Measurements from ENCODE around the gene FREM2. TPM values are rescaled to one million over a fixed set of nuclear protein-coding genes. Genes with fewer than 3 reads are reported as not detected.

Gene FREM2
- total RNA-seq, 1 donor from 2014 or later = 2.8 TPM

DNA sequence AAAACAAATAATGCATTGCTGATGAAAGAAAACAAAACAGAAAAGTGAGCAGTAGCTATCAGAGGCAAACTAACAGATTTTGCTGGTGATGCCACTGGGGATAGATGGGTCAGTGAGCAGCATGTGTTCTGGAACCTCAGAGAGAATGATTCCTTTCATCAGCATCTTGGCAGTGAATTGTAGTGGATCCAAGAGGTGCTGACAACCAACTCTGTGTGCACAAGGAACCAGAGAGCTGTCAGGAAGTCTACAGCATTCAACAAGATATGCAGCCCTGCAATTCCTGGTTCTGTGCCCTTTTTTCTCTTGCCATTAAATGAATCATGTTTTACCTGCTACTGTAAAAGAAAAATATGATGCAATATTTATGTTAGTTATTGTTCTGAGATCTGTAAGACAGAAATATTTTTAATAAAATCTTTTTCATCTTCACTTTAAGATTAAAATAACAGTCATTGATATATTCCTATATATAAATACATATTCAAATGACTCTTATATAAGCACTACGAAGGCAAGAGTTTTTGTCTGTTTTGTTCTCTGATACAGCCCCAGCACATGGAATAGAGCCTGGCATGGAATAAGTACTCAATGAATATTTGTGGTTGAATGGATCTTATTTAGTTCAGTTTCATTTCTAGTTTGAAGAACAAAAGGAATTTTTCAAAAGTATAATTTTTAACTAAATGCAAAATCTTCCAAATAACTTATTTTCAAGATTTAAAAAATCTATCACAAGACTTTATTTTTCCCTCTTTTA lies 80.8 kb downstream of the FREM2 start:
- no peak for FAIRE-seq
- no peak overlapping the region for H3K27ac Mint-ChIP-seq (ENCODE audit: unreplicated experiment)
- no peak for TF ChIP-seq EZH2 (IDR thresholded peaks at IDR 0.05; ENCODE audit: insufficient read depth, low read length)
- TF ChIP-seq, protein P1, sequence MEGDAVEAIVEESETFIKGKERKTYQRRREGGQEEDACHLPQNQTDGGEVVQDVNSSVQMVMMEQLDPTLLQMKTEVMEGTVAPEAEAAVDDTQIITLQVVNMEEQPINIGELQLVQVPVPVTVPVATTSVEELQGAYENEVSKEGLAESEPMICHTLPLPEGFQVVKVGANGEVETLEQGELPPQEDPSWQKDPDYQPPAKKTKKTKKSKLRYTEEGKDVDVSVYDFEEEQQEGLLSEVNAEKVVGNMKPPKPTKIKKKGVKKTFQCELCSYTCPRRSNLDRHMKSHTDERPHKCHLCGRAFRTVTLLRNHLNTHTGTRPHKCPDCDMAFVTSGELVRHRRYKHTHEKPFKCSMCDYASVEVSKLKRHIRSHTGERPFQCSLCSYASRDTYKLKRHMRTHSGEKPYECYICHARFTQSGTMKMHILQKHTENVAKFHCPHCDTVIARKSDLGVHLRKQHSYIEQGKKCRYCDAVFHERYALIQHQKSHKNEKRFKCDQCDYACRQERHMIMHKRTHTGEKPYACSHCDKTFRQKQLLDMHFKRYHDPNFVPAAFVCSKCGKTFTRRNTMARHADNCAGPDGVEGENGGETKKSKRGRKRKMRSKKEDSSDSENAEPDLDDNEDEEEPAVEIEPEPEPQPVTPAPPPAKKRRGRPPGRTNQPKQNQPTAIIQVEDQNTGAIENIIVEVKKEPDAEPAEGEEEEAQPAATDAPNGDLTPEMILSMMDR (IDR thresholded peaks at IDR 0.05; ENCODE audit: insufficient read depth, low read depth, low read length) = no peak

DNA sequence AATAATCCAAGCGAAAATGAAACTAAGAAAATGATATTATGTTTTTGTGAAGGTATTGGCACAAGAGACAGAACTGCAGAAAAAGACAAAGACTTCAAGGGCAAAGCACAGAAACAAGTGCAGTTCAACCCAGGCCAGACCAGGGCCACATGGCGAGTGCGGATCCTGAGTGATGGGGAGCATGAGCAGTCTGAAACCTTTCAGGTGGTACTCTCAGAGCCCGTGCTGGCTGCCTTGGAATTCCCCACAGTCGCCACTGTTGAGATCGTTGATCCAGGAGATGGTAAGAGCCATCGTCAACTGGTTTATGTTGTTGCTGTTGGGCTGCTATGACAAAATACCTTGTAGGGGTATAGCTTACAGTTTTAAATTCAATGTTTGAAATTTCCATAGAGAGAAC lies 82.6 kb downstream of the FREM2 start:
- no peaks in the 10 kb centered on the region for H3K27me3 Mint-ChIP-seq (ENCODE audit: low read depth, unreplicated experiment)
- H3K9ac ChIP-seq (ENCODE audit: low read length) = no peak overlapping the region
- no peak for DNase-seq (ENCODE audit: low read depth)
- no peaks in the 10 kb centered on the region for H3K36me3 ChIP-seq (ENCODE audit: insufficient read depth, low read length)
- H3K4me1 Mint-ChIP-seq (ENCODE audit: low read depth, unreplicated experiment) = no peaks in the 10 kb centered on the region
- no peaks in the 10 kb centered on the region for H4K20me1 ChIP-seq (ENCODE audit: insufficient read depth, low read length)
- no peak overlapping the region for H3K27ac Mint-ChIP-seq (ENCODE audit: unreplicated experiment)
- no peak overlapping the region for H3K4me2 ChIP-seq (ENCODE audit: low read length)
- H3K36me3 Mint-ChIP-seq (ENCODE audit: low read depth, unreplicated experiment) = no peaks in the 10 kb centered on the region
- H3K27me3 ChIP-seq (ENCODE audit: insufficient read depth, low read length) = no peaks in the 10 kb centered on the region
- no peaks in the 10 kb centered on the region for H3K9me3 ChIP-seq (ENCODE audit: insufficient read depth, low read depth, low read length)
- H3K27ac ChIP-seq (ENCODE audit: low read depth, low read length) = no peak overlapping the region
- H3K9me3 Mint-ChIP-seq (ENCODE audit: unreplicated experiment) = no peaks in the 10 kb centered on the region
- no peak for TF ChIP-seq EZH2 (IDR thresholded peaks at IDR 0.05; ENCODE audit: insufficient read depth, low read length)
- TF ChIP-seq, protein P1 (IDR thresholded peaks at IDR 0.05; ENCODE audit: insufficient read depth, low read depth, low read length) = no peak
- FAIRE-seq = no peak
- H3K4me3 ChIP-seq (ENCODE audit: insufficient read depth, low read depth, low read length) = no peak overlapping the region
- H2AFZ ChIP-seq (ENCODE audit: low read depth, low read length) = no peak overlapping the region
- no peaks in the 10 kb centered on the region for H3K79me2 ChIP-seq (ENCODE audit: insufficient read depth, low read length)
- H3K4me3 Mint-ChIP-seq (ENCODE audit: unreplicated experiment) = no peak overlapping the region
- H3K4me1 ChIP-seq (ENCODE audit: insufficient read depth, low read length) = no peaks in the 10 kb centered on the region

More for the DNA sequence above, 80.8 kb downstream of the FREM2 start:
- H3K9me3 ChIP-seq (ENCODE audit: insufficient read depth, low read depth, low read length) = no peaks in the 10 kb centered on the region
- H3K27ac ChIP-seq (ENCODE audit: low read depth, low read length) = no peak overlapping the region
- Mint-ChIP-seq H3K27me3 (ENCODE audit: low read depth, unreplicated experiment) (no peaks in the 10 kb centered on the region), H3K36me3 (ENCODE audit: low read depth, unreplicated experiment) (no peaks in the 10 kb centered on the region), H3K9me3 (ENCODE audit: unreplicated experiment) (no peaks in the 10 kb centered on the region), H3K4me3 (ENCODE audit: unreplicated experiment) (no peak overlapping the region), H3K4me1 (ENCODE audit: low read depth, unreplicated experiment) (no peaks in the 10 kb centered on the region)
- H2AFZ ChIP-seq (ENCODE audit: low read depth, low read length) = no peak overlapping the region
- no peaks in the 10 kb centered on the region for H3K36me3 ChIP-seq (ENCODE audit: insufficient read depth, low read length)
- H3K4me1 ChIP-seq (ENCODE audit: insufficient read depth, low read length) = no peaks in the 10 kb centered on the region
- H3K4me2 ChIP-seq (ENCODE audit: low read length) = no peak overlapping the region
- DNase-seq (ENCODE audit: low read depth) = no peak
- no peaks in the 10 kb centered on the region for H4K20me1 ChIP-seq (ENCODE audit: insufficient read depth, low read length)
- no peak overlapping the region for H3K4me3 ChIP-seq (ENCODE audit: insufficient read depth, low read depth, low read length)
- H3K79me2 ChIP-seq (ENCODE audit: insufficient read depth, low read length) = no peaks in the 10 kb centered on the region
- no peaks in the 10 kb centered on the region for H3K27me3 ChIP-seq (ENCODE audit: insufficient read depth, low read length)
- no peak overlapping the region for H3K9ac ChIP-seq (ENCODE audit: low read length)

DNA sequence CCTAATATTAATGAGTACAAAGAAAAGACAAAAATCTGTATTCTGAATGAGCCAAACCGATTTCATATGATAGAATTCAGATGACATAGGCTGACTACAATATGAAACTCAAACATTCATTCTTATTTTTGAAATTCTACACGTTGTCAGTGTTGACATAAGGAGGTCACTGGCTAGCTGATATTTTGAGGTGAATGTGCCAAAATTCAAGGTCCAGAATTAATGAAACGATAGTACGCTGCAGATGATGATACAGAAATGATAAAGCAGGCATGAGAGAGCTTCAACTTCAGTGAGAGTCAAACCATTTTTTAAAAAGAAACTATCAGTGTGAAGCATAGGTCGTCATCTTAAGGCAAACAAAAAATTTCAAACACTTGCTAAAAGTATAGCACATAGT lies 88.2 kb downstream of the FREM2 start:
- Mint-ChIP-seq H3K4me3 (ENCODE audit: unreplicated experiment) (no peak overlapping the region), H3K4me1 (ENCODE audit: low read depth, unreplicated experiment) (no peaks in the 10 kb centered on the region), H3K9me3 (ENCODE audit: unreplicated experiment) (no peaks in the 10 kb centered on the region), H3K36me3 (ENCODE audit: low read depth, unreplicated experiment) (no peaks in the 10 kb centered on the region), H3K27me3 (ENCODE audit: low read depth, unreplicated experiment) (no peaks in the 10 kb centered on the region), H3K27ac (ENCODE audit: unreplicated experiment) (no peak overlapping the region)
- Histone ChIP-seq H3K4me3 (ENCODE audit: insufficient read depth, low read depth, low read length) (no peak overlapping the region), H3K79me2 (ENCODE audit: insufficient read depth, low read length) (no peaks in the 10 kb centered on the region), H3K9ac (ENCODE audit: low read length) (no peak overlapping the region), H3K9me3 (ENCODE audit: insufficient read depth, low read depth, low read length) (no peaks in the 10 kb centered on the region), H3K4me1 (ENCODE audit: insufficient read depth, low read length) (no peaks in the 10 kb centered on the region), H3K36me3 (ENCODE audit: insufficient read depth, low read length) (no peaks in the 10 kb centered on the region), H2AFZ (ENCODE audit: low read depth, low read length) (no peak overlapping the region), H3K27me3 (ENCODE audit: insufficient read depth, low read length) (no peaks in the 10 kb centered on the region), H3K27ac (ENCODE audit: low read depth, low read length) (no peak overlapping the region), H4K20me1 (ENCODE audit: insufficient read depth, low read length) (no peaks in the 10 kb centered on the region), H3K4me2 (ENCODE audit: low read length) (no peak overlapping the region)
- DNase-seq (ENCODE audit: low read depth) = no peak
- no peak for FAIRE-seq
- TF ChIP-seq EZH2 (IDR thresholded peaks at IDR 0.05; ENCODE audit: insufficient read depth, low read length) = no peak
- TF ChIP-seq, protein P1 (IDR thresholded peaks at IDR 0.05; ENCODE audit: insufficient read depth, low read depth, low read length) = no peak

Data from astrocyte (in vitro differentiated cells and primary cell).